ENCODE measurements around the gene ACOT7.

DNA sequence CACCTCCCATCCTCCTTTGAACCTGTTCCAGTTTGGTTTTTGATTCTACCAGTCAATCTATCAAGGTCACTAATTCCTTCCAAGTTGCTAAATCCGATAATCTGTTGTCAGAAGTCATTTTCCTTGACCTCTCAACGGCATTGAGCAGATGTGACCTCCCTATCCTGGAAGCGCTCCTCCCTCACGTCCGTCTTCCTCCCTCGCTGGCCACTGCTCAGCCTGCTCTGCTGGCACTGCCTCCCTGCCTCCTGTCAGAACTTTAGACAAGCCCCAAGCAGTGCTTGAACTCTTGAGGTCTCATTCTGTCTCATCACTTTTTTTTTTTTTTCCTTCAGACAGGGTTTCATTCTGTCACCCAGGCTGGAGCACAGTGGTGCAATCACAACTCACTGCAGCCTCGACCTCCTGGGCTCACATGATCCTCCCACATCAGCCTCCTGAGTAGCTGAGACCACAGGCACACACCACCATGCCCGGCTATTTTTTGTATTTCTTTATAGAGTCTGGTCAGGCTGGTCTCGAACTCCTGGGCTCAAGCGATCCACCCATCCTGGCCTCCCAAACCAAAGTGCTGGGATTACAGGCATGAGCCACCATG lies 4.4 kb upstream of the ACOT7 start:
- TF ChIP-seq, protein P1, sequence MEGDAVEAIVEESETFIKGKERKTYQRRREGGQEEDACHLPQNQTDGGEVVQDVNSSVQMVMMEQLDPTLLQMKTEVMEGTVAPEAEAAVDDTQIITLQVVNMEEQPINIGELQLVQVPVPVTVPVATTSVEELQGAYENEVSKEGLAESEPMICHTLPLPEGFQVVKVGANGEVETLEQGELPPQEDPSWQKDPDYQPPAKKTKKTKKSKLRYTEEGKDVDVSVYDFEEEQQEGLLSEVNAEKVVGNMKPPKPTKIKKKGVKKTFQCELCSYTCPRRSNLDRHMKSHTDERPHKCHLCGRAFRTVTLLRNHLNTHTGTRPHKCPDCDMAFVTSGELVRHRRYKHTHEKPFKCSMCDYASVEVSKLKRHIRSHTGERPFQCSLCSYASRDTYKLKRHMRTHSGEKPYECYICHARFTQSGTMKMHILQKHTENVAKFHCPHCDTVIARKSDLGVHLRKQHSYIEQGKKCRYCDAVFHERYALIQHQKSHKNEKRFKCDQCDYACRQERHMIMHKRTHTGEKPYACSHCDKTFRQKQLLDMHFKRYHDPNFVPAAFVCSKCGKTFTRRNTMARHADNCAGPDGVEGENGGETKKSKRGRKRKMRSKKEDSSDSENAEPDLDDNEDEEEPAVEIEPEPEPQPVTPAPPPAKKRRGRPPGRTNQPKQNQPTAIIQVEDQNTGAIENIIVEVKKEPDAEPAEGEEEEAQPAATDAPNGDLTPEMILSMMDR (IDR thresholded peaks at IDR 0.05), result no peak
- no peak for TF ChIP-seq POLR2A (IDR thresholded peaks at IDR 0.05)
